Suppressor macrophage treated with lipopolysaccharide for 1 hour (primary cell): ENCODE measurements around the gene CARD19.
"Not testable (repeated sequence)": the region's sequence is repeated elsewhere in the genome, so short reads cannot be mapped to it uniquely, and the experiment has no call there.

Experiments used
- DNase-seq, 3 donors: peaks; one replicate each; pipeline ENCODE4 v3.0.0-alpha.2; 2020 to 2022

Gene CARD19

GRCh38 chr9:93107825-93108161 lies 11.8 kb downstream of the CARD19 start:
- no peak for DNase-seq

GRCh38 chr9:93108291-93109041 lies 12.4 kb downstream of the CARD19 start:
- peak in 2 of 3 donors; percentile 22 to 40 for DNase-seq

- peak in 1 of 3 donors; percentile 5 for DNase-seq
Measured at GRCh38 chr9:93110311-93110855, 14.4 kb downstream of the CARD19 start.

- DNase-seq = peak in 2 of 3 donors; percentile 4 to 9
Measured at GRCh38 chr9:93111001-93111370, 15.0 kb downstream of the CARD19 start.

- DNase-seq = peak; percentile 68 to 76 (median 68)
Measured at GRCh38 chr9:93111371-93112115, 15.5 kb downstream of the CARD19 start.

- peak in 2 of 3 donors; percentile 58 to 62 for DNase-seq
Measured at GRCh38 chr9:93112116-93112863, 16.3 kb downstream of the CARD19 start.

GRCh38 chr9:93112864-93113389 lies 16.9 kb downstream of the CARD19 start:
- DNase-seq = no peak

GRCh38 chr9:93114169-93114983 lies 18.4 kb downstream of the CARD19 start:
- peak in 1 of 3 donors; percentile 45 for DNase-seq

- DNase-seq = peak in 1 of 3 donors; percentile 12
Measured at GRCh38 chr9:93114984-93115335, 18.9 kb downstream of the CARD19 start.

GRCh38 chr9:93115486-93116071 lies 19.6 kb downstream of the CARD19 start:
- DNase-seq = peak in 1 of 3 donors; percentile 18

- peak; percentile 93 to 97 (median 95) for DNase-seq
Measured at GRCh38 chr9:93116072-93116961, 20.3 kb downstream of the CARD19 start.

GRCh38 chr9:93117521-93117920 lies 21.5 kb downstream of the CARD19 start:
- not testable (repeated sequence) for DNase-seq

GRCh38 chr9:93117924-93118862 lies 22.2 kb downstream of the CARD19 start:
- DNase-seq = peak in 2 of 3 donors; percentile 15 to 25

- peak in 2 of 3 donors; percentile 27 to 28 for DNase-seq
Measured at GRCh38 chr9:93118863-93119702, 23.1 kb downstream of the CARD19 start.

- no peak for DNase-seq
Measured at GRCh38 chr9:93119703-93119952, 23.6 kb downstream of the CARD19 start.

GRCh38 chr9:93119953-93120845 lies 24.2 kb downstream of the CARD19 start:
- DNase-seq = peak; percentile 96

GRCh38 chr9:93120846-93121315 lies 24.9 kb downstream of the CARD19 start:
- DNase-seq = peak in 2 of 3 donors; percentile 19 to 20
